Mesothelial cell of epicardium (in vitro differentiated cells): Measurements from ENCODE around the gene SFMBT2. TPM values are rescaled to one million over a fixed set of nuclear protein-coding genes. Genes with fewer than 3 reads are reported as not detected.

Experiments used
- DNase-seq, 2 experiments: peaks; one replicate each; pipeline ENCODE4 v3.0.0; 2021; ENCODE audit warnings: low spot score in 2 of 2; ENCODE audit not compliant: unreplicated experiment in 2 of 2
- H3K27ac Mint-ChIP-seq: 2 replicates; pipeline ENCODE4 v1.8.0; 2021; ENCODE audit warnings: mixed read lengths
- H3K27me3 Mint-ChIP-seq: 2 replicates; pipeline ENCODE4 v1.8.0; 2021; ENCODE audit warnings: low read depth, mixed read lengths
- H3K36me3 Mint-ChIP-seq: 2 replicates; pipeline ENCODE4 v1.8.0; 2021; ENCODE audit warnings: mixed read lengths
- H3K4me1 Mint-ChIP-seq: 2 replicates; pipeline ENCODE4 v1.8.0; 2021; ENCODE audit warnings: mixed read lengths
- H3K4me3 Mint-ChIP-seq: 2 replicates; pipeline ENCODE4 v1.8.0; 2021; ENCODE audit warnings: mild to moderate bottlenecking, moderate library complexity, mixed read lengths
- H3K9me3 Mint-ChIP-seq: 2 replicates; pipeline ENCODE4 v1.8.0; 2021; ENCODE audit warnings: mixed read lengths
- CTCF ChIP-seq: fragments of 200-600 bp; sonication (generic); IDR thresholded peaks from one replicate; pipeline ENCODE4 v1.5.0; 2021; ENCODE audit warnings: antibody characterized with exemption; ENCODE audit not compliant: unreplicated experiment
- total RNA-seq: library from RNA; stranded (reverse); gene quantifications from 3 replicates; pipeline ENCODE4 v1.2.1, GENCODE V29; 2021

SFMBT2 gene
- total RNA-seq, 1 donor from 2014 or later, result 2.3 TPM

GRCh38 chr10:7162331-7162730 is 248.5 kb downstream of the SFMBT2 start:
- DNase-seq, result no peak
- no peaks in the 10 kb centered on the region for H3K9me3 Mint-ChIP-seq
- TF ChIP-seq CTCF, result no peak
- no peaks in the 10 kb centered on the region for H3K36me3 Mint-ChIP-seq
- no peak overlapping the region for H3K4me3 Mint-ChIP-seq
- H3K27ac Mint-ChIP-seq, result no peak overlapping the region
- H3K27me3 Mint-ChIP-seq, result peaks cover 32% of the 10 kb centered on the region
- H3K4me1 Mint-ChIP-seq, result no peaks in the 10 kb centered on the region

DNA sequence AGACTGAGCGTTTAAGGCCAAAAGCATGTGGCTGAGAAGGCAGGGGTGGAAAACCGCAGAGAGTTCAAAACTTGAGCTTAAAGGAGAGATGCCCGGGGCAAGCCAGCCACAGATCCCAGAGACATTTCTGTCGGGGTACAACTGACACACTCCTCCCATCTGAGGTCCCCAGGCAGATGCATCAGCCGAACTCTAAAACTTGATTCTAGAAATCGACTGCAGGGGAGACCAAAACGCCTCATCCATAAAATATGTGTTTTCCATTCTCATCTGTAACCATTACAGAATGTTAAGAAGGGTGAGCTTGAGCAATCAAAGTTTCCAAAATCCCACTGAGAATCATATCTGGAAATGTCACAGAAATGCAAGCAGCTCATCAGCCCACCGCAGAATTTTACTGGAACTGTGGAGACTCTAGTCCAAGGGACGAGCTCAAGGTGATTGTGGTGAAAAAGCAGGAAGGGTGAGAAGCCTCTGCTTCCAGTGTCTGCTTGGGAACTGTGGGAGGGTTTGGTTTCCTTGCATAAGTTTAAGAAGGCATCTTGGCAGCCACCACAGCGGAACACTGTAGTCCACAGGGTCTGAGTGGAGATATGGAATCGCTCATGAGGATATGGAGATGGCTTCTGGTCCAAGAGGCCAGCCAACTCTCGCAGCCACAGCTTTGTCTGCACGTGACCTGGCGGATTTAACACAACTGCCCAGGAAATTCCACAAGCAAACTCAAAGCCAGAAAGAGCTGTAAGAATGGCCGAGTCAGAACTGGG is 249.2 kb downstream of the SFMBT2 start:
- no peaks in the 10 kb centered on the region for H3K36me3 Mint-ChIP-seq
- no peaks in the 10 kb centered on the region for H3K4me1 Mint-ChIP-seq
- H3K9me3 Mint-ChIP-seq, result no peaks in the 10 kb centered on the region
- H3K27me3 Mint-ChIP-seq, result peaks cover 35% of the 10 kb centered on the region
- DNase-seq, result no peak
- H3K4me3 Mint-ChIP-seq, result no peak overlapping the region
- H3K27ac Mint-ChIP-seq, result no peak overlapping the region
- no peak for TF ChIP-seq CTCF

DNA sequence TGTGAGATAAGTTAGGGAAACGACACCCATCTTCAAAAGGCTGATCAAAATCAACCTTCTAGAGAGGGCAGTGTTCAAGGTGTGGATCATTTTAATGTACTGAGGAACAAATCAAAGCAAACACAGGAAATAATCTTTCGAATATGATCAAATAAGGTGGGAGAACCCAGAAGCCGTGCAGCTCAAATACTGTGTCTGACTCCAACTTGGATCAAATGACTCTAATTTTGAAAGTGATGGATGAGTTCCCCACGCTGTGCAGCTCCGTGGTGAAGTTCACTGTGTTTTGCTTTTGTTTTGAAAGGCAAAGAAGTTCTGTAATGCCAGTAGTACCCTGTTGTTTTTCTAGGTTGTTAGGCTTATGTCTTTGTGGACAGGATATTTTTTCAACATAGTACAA is 250.9 kb downstream of the SFMBT2 start:
- H3K27ac Mint-ChIP-seq, result no peak overlapping the region
- no peaks in the 10 kb centered on the region for H3K36me3 Mint-ChIP-seq
- no peak overlapping the region for H3K4me3 Mint-ChIP-seq
- DNase-seq, result no peak
- TF ChIP-seq CTCF, result no peak
- no peaks in the 10 kb centered on the region for H3K9me3 Mint-ChIP-seq
- H3K27me3 Mint-ChIP-seq, result peaks cover 49% of the 10 kb centered on the region
- H3K4me1 Mint-ChIP-seq, result no peaks in the 10 kb centered on the region

DNA sequence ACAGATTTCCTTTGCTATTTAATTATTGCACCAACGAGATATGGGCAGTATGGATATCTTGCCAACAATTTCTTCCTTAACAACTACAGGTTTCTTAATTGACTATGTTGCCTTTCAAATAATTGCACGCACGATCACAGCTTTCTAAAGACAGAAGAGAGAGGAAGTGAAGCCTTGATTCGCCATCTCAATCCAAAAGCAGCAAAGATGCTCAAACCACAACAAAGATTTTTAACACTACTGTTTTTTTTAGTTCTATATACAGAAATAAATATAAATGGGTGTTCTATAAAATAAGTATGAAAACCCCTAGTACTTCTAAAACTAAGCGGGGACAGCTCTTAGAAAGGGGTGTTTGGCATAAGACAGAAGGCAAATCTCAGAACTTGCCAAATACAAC is 251.3 kb downstream of the SFMBT2 start:
- no peaks in the 10 kb centered on the region for H3K9me3 Mint-ChIP-seq
- H3K4me3 Mint-ChIP-seq, result no peak overlapping the region
- peaks cover 51% of the 10 kb centered on the region for H3K27me3 Mint-ChIP-seq
- TF ChIP-seq CTCF, result no peak
- no peaks in the 10 kb centered on the region for H3K4me1 Mint-ChIP-seq
- DNase-seq, result no peak
- H3K27ac Mint-ChIP-seq, result no peak overlapping the region
- no peaks in the 10 kb centered on the region for H3K36me3 Mint-ChIP-seq

GRCh38 chr10:7157091-7157490 is 253.7 kb downstream of the SFMBT2 start:
- Mint-ChIP-seq H3K4me3 (no peak overlapping the region), H3K27ac (no peak overlapping the region), H3K36me3 (no peaks in the 10 kb centered on the region), H3K27me3 (peaks cover 71% of the 10 kb centered on the region), H3K4me1 (no peaks in the 10 kb centered on the region), H3K9me3 (peaks cover 3% of the 10 kb centered on the region)
- no peak for TF ChIP-seq CTCF
- no peak for DNase-seq
